ENCODE measurements around the gene DYSF.

DYSF gene

DNA sequence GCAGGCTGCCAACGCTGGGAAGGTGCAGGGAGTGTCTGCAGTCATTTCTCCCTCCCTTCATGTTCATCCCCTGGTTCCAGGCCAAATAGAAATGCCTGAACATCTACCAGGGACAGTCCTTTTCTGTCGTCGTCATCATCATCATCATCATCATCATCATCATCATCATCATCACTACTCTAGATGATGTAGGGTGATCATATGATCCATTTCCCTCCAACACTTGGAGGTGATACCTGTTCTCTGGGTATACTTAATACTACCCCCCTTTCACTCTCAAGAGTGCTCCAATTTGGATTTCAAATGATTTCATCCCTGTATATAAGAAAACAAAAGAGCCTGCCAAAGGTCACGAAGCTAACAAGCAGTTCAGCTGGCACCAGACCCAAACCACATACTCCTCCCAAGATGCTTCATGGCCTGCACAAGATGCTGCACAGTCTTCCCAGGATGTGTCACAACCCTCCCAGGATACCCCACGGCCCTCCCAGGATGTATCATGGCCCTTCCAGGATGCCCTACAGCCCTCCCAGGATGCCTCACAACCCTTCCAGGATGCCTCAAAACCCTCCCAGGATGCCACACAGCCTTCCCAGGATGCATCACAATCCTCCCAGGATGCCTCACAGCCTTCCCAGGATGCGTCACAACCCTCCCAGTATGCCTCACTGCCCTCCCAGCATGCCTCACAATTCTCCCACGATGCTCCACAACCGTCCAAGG is 257.9 kb downstream of the DYSF start:
- Histone ChIP-seq H3K27ac (ENCODE audit: low read depth, low read length) (no peak overlapping the region), H3K36me3 (ENCODE audit: insufficient read depth, low read length) (no peaks in the 10 kb centered on the region), H3K4me3 (ENCODE audit: low read depth, low read length) (no peak overlapping the region), H3K79me2 (ENCODE audit: control insufficient read depth, insufficient read depth, low read length, unreplicated experiment) (no peaks in the 10 kb centered on the region), H3K4me1 (ENCODE audit: control insufficient read depth, insufficient read depth, low read length, unreplicated experiment) (peaks cover 22% of the 10 kb centered on the region), H3K27me3 (ENCODE audit: insufficient read depth, low read length) (peaks cover 18% of the 10 kb centered on the region), H2AFZ (ENCODE audit: low read length, unreplicated experiment) (no peak overlapping the region)

DNA sequence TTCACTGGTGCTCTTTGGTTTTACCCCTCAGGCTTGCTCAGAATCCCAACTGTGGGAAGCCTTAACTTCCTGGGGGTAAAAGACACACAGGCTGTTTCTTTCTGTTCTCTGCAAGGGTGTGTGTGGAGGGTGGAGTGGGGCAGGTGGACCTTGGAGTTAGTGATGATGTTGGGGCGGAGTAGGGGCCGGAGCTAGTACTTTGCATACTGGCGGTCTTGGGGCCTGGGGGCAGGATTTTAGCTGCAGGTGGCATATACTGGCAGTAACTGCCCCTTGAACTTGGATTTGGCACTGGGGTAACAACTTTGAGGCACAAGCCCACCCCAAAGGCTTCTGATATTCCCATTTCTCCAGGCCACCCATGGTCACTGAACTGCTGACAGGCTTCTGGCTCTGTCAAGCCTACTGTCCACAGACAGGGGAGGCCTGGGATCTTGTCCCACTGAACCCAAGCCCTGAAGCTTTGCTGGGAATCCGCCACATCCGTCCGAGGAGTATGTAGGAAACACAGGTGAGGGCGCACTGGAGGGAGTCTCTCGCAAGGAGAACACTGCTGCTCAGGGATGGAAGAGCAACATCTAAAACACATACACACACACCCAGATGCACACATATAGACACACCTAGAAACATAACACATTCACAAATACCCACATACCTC is 258.9 kb downstream of the DYSF start:
- Histone ChIP-seq H2AFZ (ENCODE audit: low read length, unreplicated experiment) (no peak overlapping the region), H3K79me2 (ENCODE audit: control insufficient read depth, insufficient read depth, low read length, unreplicated experiment) (no peaks in the 10 kb centered on the region), H3K27ac (ENCODE audit: low read depth, low read length) (no peak overlapping the region), H3K4me1 (ENCODE audit: control insufficient read depth, insufficient read depth, low read length, unreplicated experiment) (peaks cover 31% of the 10 kb centered on the region), H3K36me3 (ENCODE audit: insufficient read depth, low read length) (no peaks in the 10 kb centered on the region), H3K27me3 (ENCODE audit: insufficient read depth, low read length) (peaks cover 13% of the 10 kb centered on the region; the same call in 1 of the 2 replicates), H3K4me3 (ENCODE audit: low read depth, low read length) (no peak overlapping the region)

DNA sequence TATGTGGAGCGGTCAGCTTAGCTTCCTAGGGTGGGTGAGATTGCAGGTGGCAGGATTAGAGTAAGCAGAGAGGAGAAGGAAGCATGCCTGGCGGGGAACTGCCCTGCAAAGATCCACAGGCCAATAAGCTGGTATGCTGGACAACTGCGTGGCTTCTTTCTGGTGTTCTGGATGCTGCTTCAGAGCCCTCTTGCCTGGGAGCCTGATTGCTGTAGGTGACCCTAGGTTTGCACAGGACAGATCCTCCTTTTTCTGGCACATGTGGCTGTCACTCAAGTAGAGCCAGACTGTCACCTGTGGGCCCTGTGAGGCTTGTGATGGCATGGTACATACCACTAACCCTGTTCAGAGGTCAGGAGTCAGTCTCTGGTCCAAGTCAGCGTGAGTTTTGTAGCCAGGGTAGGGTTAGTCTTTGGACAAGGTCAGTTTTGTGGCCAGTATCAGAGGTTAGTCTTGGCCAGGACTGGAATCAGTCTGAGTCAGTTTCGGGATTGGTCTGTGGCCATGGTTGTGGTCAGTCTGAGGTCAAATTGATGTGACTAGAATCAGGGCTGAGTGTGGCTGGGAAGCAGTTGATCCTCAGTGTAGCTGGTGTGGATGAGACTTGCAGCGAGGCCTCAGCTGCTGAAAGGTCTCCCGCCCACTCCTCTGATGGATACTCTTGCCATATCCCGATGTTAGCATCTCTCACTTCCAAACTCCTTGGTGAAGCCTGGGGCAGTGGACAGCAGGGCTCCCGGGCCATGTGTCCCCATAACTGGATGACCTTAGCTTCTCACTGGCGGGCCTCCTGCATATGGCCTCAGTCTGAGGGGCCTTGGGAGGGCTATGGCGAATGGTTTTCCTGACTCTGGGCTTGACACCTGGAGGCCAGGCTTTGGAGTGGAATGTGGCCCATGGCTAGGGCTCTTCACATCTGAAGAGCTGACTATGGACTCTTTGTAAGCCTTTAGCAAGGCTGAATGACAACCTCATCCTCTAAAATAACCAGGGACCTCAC is 260.5 kb downstream of the DYSF start:
- Histone ChIP-seq H3K4me1 (ENCODE audit: control insufficient read depth, insufficient read depth, low read length, unreplicated experiment) (peaks cover 37% of the 10 kb centered on the region), H3K4me3 (ENCODE audit: low read depth, low read length) (no peak overlapping the region), H2AFZ (ENCODE audit: low read length, unreplicated experiment) (no peak overlapping the region), H3K36me3 (ENCODE audit: insufficient read depth, low read length) (no peaks in the 10 kb centered on the region), H3K27me3 (ENCODE audit: insufficient read depth, low read length) (peaks cover 13% of the 10 kb centered on the region; the same call in 1 of the 2 replicates), H3K27ac (ENCODE audit: low read depth, low read length) (no peak overlapping the region), H3K79me2 (ENCODE audit: control insufficient read depth, insufficient read depth, low read length, unreplicated experiment) (no peaks in the 10 kb centered on the region)

DNA sequence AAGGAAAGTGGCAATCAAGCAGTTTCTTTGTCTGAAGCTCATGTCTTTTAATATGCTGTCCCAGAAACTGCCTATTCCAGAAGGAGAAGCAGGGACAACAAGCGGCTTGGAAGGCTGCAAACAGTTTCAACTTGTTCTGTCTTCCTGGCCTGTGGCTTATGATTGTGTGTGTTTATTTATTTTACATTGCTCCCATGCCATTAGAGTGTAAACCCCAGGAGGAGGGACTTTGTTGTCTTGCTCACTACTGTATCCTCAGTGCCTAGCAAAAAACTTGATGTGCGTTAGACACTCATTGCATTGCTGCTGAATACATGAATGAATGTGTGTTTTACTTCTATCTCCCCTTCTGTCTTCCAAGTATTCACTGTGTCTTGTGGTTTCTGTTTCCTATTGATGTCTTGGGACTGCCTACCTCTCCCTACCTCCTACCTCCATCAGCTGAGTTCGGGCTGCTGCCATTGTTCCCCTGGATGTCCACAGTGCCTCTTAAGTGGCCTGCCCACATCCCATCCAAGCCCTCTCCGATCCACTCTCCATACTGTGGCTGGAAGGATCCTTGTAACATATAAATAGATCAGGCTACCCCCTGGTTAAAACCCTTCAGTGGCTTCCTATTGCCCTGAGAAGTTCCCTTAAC is 261.4 kb downstream of the DYSF start:
- no peak overlapping the region for H3K4me3 ChIP-seq (ENCODE audit: low read depth, low read length)
- no peaks in the 10 kb centered on the region for H3K79me2 ChIP-seq (ENCODE audit: control insufficient read depth, insufficient read depth, low read length, unreplicated experiment)

DNA sequence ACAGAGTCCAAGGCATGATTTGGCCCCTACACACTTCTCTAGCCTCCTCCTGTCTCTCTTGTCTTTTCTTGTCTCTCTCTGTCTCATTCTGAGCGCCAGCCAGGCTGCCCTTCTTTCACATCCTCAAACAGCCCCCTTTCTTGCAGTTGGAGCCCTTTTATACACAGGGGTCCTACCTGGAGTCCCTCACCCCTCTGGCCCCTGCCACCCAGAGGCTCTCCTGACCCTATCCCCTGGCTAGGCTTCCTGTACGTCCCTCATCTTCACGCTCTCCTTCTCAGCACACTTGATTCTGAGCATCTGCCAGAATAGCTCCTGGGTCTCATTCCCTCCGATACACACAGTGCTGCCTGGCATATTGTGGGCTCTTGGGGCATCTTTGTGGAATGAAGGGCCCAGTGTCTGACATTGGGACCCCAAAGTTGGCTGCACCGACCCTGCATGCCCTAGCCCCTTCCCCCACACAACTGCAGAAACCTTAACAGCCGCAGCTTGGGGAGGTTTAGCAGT is 261.9 kb downstream of the DYSF start:
- Histone ChIP-seq H3K79me2 (ENCODE audit: control insufficient read depth, insufficient read depth, low read length, unreplicated experiment) (no peaks in the 10 kb centered on the region), H3K36me3 (ENCODE audit: insufficient read depth, low read length) (no peaks in the 10 kb centered on the region), H2AFZ (ENCODE audit: low read length, unreplicated experiment) (no peak overlapping the region), H3K4me1 (ENCODE audit: control insufficient read depth, insufficient read depth, low read length, unreplicated experiment) (peaks cover 45% of the 10 kb centered on the region), H3K27me3 (ENCODE audit: insufficient read depth, low read length) (peaks cover 13% of the 10 kb centered on the region; the same call in 1 of the 2 replicates), H3K27ac (ENCODE audit: low read depth, low read length) (no peak overlapping the region), H3K4me3 (ENCODE audit: low read depth, low read length) (no peak overlapping the region)

More for the DNA sequence above, 261.4 kb downstream of the DYSF start:
- peaks cover 13% of the 10 kb centered on the region; the same call in 1 of the 2 replicates for H3K27me3 ChIP-seq (ENCODE audit: insufficient read depth, low read length)
- no peak overlapping the region for H2AFZ ChIP-seq (ENCODE audit: low read length, unreplicated experiment)
- no peak overlapping the region for H3K27ac ChIP-seq (ENCODE audit: low read depth, low read length)
- H3K4me1 ChIP-seq (ENCODE audit: control insufficient read depth, insufficient read depth, low read length, unreplicated experiment) = peaks cover 40% of the 10 kb centered on the region
- H3K36me3 ChIP-seq (ENCODE audit: insufficient read depth, low read length) = no peaks in the 10 kb centered on the region

DNA sequence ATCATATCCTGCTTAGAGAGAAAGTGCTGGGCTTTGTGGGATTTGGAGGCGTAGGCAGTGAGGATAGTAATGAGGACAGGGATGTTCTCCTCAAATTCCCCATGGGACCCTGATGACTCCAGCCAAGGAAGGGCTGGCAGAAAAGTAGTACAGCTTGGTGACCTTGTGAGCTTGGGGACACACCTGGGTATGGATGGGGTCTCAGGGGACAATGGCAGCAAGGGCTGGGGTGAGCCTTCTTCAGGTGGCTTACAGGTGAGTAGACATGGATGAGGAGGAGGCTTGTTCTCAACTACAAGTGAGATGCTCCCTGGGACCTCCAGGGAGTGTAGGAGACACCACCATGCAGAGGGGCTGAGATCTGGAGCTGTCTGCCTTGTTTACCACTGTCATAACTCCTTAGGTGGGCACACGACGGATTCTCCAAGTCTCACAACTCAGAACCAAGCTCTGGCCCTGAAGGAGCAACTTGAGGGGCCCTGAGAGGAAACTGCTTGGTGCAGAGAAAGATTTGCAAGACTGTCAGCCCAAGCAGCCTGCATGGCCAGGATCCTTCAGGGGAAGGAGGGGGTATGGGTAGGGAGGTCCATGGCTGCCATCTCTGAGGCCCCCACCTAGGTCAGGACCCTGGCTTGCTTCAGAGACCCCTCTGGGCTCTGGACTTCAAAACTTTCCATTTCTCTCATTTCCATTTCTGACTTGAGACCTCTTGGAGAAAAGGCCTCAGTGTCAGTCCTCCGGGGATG is 262.8 kb downstream of the DYSF start:
- no peak overlapping the region for H3K4me3 ChIP-seq (ENCODE audit: low read depth, low read length)
- H3K27ac ChIP-seq (ENCODE audit: low read depth, low read length) = no peak overlapping the region
- no peaks in the 10 kb centered on the region for H3K79me2 ChIP-seq (ENCODE audit: control insufficient read depth, insufficient read depth, low read length, unreplicated experiment)
- H2AFZ ChIP-seq (ENCODE audit: low read length, unreplicated experiment) = no peak overlapping the region
- H3K4me1 ChIP-seq (ENCODE audit: control insufficient read depth, insufficient read depth, low read length, unreplicated experiment) = peaks cover 48% of the 10 kb centered on the region
- no peaks in the 10 kb centered on the region for H3K36me3 ChIP-seq (ENCODE audit: insufficient read depth, low read length)
- H3K27me3 ChIP-seq (ENCODE audit: insufficient read depth, low read length) = peaks cover 16% of the 10 kb centered on the region; the same call in 1 of the 2 replicates

DNA sequence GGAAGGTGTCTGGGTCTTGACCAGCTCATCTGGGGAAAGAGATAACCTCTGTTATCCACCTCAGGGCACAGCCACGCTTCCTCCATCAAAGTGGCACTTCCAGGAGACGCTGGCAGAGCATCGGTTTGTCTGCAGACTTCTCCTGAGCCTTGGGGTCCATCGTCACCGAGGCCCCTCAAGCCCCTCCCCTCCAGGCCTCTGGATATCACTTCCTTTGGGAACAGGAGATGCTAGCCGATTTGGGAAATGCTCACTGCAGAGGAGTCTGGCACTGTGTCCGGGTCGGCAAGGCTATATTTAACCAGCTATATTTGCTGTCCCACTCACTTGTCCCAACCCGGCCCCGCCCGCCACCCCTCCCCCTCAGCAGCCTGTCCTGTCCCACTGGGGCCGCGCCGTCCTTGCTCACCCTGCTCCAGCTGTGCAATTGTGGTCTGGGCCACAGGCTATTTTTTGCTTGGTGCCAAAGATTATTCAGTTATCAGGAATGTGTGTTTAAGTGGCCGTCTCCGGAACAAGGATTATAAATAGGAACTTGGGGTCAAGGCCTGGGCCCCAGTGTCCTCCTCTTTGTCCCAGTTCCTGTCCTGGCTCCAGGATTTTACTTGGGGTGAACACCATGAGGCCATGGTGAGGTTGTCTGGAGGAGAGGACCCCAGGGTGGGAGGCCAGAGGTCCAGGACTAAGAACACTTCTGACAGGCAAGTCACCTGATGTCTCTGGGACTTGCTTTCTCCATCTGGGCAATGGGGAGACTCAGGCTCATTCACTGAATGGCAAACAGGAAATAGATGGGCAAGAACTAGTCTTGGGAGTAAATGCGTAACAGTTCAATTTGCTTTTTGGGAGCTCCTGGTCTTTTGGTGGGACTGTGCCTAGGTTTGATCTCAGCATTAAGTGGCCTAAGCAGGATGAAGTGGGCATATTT is 263.6 kb downstream of the DYSF start:
- Histone ChIP-seq H3K27me3 (ENCODE audit: insufficient read depth, low read length) (peaks cover 24% of the 10 kb centered on the region; the same call in 1 of the 2 replicates), H3K36me3 (ENCODE audit: insufficient read depth, low read length) (no peaks in the 10 kb centered on the region), H3K4me1 (ENCODE audit: control insufficient read depth, insufficient read depth, low read length, unreplicated experiment) (peaks cover 47% of the 10 kb centered on the region)

DNA sequence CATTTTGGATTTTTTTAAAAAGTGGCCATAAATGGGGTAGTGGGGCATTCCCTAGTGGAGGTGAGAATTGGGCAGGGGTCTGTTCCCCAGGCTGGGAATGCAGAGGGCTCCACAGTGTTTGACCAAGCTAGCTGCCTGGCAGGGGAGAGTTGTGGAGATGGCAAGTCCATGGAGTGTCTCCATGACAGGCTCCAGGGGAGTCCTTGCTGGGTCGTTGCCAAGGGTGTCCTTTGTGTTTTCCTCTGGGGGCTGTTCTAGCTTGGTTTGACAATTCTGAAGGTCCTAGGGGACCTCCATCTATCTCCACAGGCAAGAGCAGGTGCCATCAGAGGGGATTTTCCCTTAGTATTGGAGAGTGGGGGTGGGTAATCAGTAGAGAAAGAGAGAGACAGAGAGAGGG is 265.3 kb downstream of the DYSF start:
- H3K27me3 ChIP-seq (ENCODE audit: insufficient read depth, low read length) = peaks cover 32% of the 10 kb centered on the region
- H3K27ac ChIP-seq (ENCODE audit: low read depth, low read length) = no peak overlapping the region
- peaks cover 44% of the 10 kb centered on the region for H3K4me1 ChIP-seq (ENCODE audit: control insufficient read depth, insufficient read depth, low read length, unreplicated experiment)
- H3K36me3 ChIP-seq (ENCODE audit: insufficient read depth, low read length) = no peaks in the 10 kb centered on the region
- H2AFZ ChIP-seq (ENCODE audit: low read length, unreplicated experiment) = no peak overlapping the region
- no peaks in the 10 kb centered on the region for H3K79me2 ChIP-seq (ENCODE audit: control insufficient read depth, insufficient read depth, low read length, unreplicated experiment)
- H3K4me3 ChIP-seq (ENCODE audit: low read depth, low read length) = no peak overlapping the region

More for the DNA sequence above, 263.6 kb downstream of the DYSF start:
- no peak overlapping the region for H2AFZ ChIP-seq (ENCODE audit: low read length, unreplicated experiment)
- no peak overlapping the region for H3K4me3 ChIP-seq (ENCODE audit: low read depth, low read length)
- no peaks in the 10 kb centered on the region for H3K79me2 ChIP-seq (ENCODE audit: control insufficient read depth, insufficient read depth, low read length, unreplicated experiment)
- no peak overlapping the region for H3K27ac ChIP-seq (ENCODE audit: low read depth, low read length)

Data from ACC112 (cell line).